Neural cell (in vitro differentiated cells): ENCODE results near the gene RAP1GAP2. TPM values are rescaled to one million over a fixed set of nuclear protein-coding genes. Genes with fewer than 3 reads are reported as not detected.

ENCODE experiments used
- H2AFZ ChIP-seq: fragments of 200-600, 300-800 bp; sonication (generic), shearing (Covaris generic); 2 replicates; pipeline ENCODE4 v1.6.0; 2014; ENCODE audit warnings: low read depth, mild to moderate bottlenecking, antibody characterized with exemption, low read length, moderate library complexity
- H3F3A ChIP-seq: fragments of 200-600 bp; shearing (Covaris generic); 2 replicates; pipeline ENCODE4 v1.6.1; 2016; ENCODE audit warnings: mild to moderate bottlenecking, moderate library complexity, mixed read lengths, antibody characterized with exemption, low read length; ENCODE audit not compliant: insufficient read depth, poor library complexity, severe bottlenecking
- H3K27ac ChIP-seq: fragments of 200-600, 300-800 bp; sonication (generic), shearing (Covaris generic); 2 replicates; pipeline ENCODE4 v1.5.1; 2014; ENCODE audit warnings: mild to moderate bottlenecking, low read length, moderate library complexity
- H3K27me3 ChIP-seq: fragments of 300-800, 200-600 bp; sonication (generic), shearing (Covaris generic); 2 replicates; pipeline ENCODE4 v1.6.0; 2014; ENCODE audit warnings: mild to moderate bottlenecking, low read depth, low read length, moderate library complexity; ENCODE audit not compliant: insufficient read depth
- H3K36me3 ChIP-seq: fragments of 300-800, 200-600 bp; sonication (generic), shearing (Covaris generic); 2 replicates; pipeline ENCODE4 v1.5.1; 2014; ENCODE audit warnings: mild to moderate bottlenecking, antibody characterized with exemption, low read length, moderate library complexity; ENCODE audit not compliant: insufficient read depth
- H3K4me2 ChIP-seq: fragments of 300-800, 200-600 bp; sonication (generic), shearing (Covaris generic); 2 replicates; pipeline ENCODE4 v1.6.0; 2014; ENCODE audit warnings: mild to moderate bottlenecking, low read length
- H3K4me3 ChIP-seq: fragments of 300-800, 200-600 bp; sonication (generic), shearing (Covaris generic); 2 replicates; pipeline ENCODE4 v1.5.1; 2014; ENCODE audit warnings: mild to moderate bottlenecking, low read length, moderate library complexity
- H3K79me2 ChIP-seq: fragments of 200-600 bp; shearing (Covaris generic); replicated peaks from 2 replicates; pipeline ENCODE4 v1.6.0; 2014; ENCODE audit warnings: mild to moderate bottlenecking, low read length, moderate library complexity; ENCODE audit not compliant: insufficient read depth
- H3K9ac ChIP-seq: fragments of 300-800, 200-600 bp; sonication (generic), shearing (Covaris generic); 2 replicates; pipeline ENCODE4 v1.6.1; 2016; ENCODE audit warnings: mild to moderate bottlenecking, low read length, mixed read lengths
- H3K9me2 ChIP-seq: fragments of 200-600 bp; shearing (Covaris generic); 2 replicates; pipeline ENCODE4 v1.6.1; 2016; ENCODE audit warnings: mild to moderate bottlenecking, low read length, mixed read lengths; ENCODE audit not compliant: insufficient read depth
- H3K9me3 ChIP-seq: fragments of 200-600, 300-800 bp; sonication (generic), shearing (Covaris generic); 2 replicates; pipeline ENCODE4 v1.6.1; 2016; ENCODE audit warnings: mild to moderate bottlenecking, mixed run types, low read length, moderate library complexity, mixed read lengths
- H4K20me1 ChIP-seq: fragments of 200-600 bp; shearing (Covaris generic); 2 replicates; pipeline ENCODE4 v1.6.1; 2016; ENCODE audit warnings: mild to moderate bottlenecking, mixed run types; ENCODE audit not compliant: insufficient read depth
- CTCF ChIP-seq: fragments of 450-650 bp; IDR thresholded peaks from 2 replicates; pipeline ENCODE4 v1.5.1; 2014; ENCODE audit warnings: antibody characterized with exemption, mild to moderate bottlenecking, moderate library complexity; ENCODE audit not compliant: poor library complexity, severe bottlenecking
- EP300 ChIP-seq: fragments of 450-650 bp; conservative IDR thresholded peaks from 2 replicates; pipeline ENCODE4 v1.6.1; 2014; ENCODE audit warnings: antibody characterized with exemption, mild to moderate bottlenecking, moderate library complexity; ENCODE audit not compliant: poor library complexity, severe bottlenecking
- EZH2 ChIP-seq: fragments of 200-600, 300-800 bp; shearing (Covaris generic), sonication (generic); IDR thresholded peaks from 2 replicates; pipeline ENCODE4 v1.6.1; 2014; ENCODE audit warnings: antibody characterized with exemption, low read length, borderline replicate concordance, mild to moderate bottlenecking; ENCODE audit not compliant: insufficient read depth, poor library complexity, severe bottlenecking
- MXI1 ChIP-seq: fragments of 450-650 bp; conservative IDR thresholded peaks from 2 replicates; pipeline ENCODE4 v1.6.1; 2014; ENCODE audit warnings: antibody characterized with exemption, mild to moderate bottlenecking; ENCODE audit not compliant: poor library complexity, severe bottlenecking
- POLR2AphosphoS5 ChIP-seq: IDR thresholded peaks from 2 replicates; pipeline ENCODE4 v1.6.1; 2012
- RAD21 ChIP-seq: fragments of 450-650 bp; conservative IDR thresholded peaks from 2 replicates; pipeline ENCODE4 v1.6.1; 2014; ENCODE audit warnings: antibody characterized with exemption, mild to moderate bottlenecking, moderate library complexity
- REST ChIP-seq: IDR thresholded peaks from 2 replicates; pipeline ENCODE4 v1.6.1; 2012; ENCODE audit warnings: borderline replicate concordance
- SMC3 ChIP-seq: fragments of 450-650 bp; conservative IDR thresholded peaks from 2 replicates; pipeline ENCODE4 v1.6.1; 2014; ENCODE audit warnings: antibody characterized with exemption, mild to moderate bottlenecking, moderate library complexity; ENCODE audit not compliant: poor library complexity
- TAF1 ChIP-seq: IDR thresholded peaks from 2 replicates; pipeline ENCODE4 v1.6.1; 2012; ENCODE audit warnings: low read depth
- polyA plus RNA-seq: library from polyadenylated mRNA; depleted of rRNA; stranded (reverse); fragments of >200 nt; gene quantifications from 2 replicates; pipeline ENCODE4 v1.2.3, GENCODE V29; 2014

The RAP1GAP2 gene
- polyA plus RNA-seq, 1 donor from 2014 or later = 14.8 TPM

GRCh38 chr17:2876467-2876866 is 80.2 kb downstream of the RAP1GAP2 start:
- Histone ChIP-seq H3K4me2 (no peak overlapping the region), H4K20me1 (no peaks in the 10 kb centered on the region), H3K27me3 (no peaks in the 10 kb centered on the region), H3K9me2 (no peaks in the 10 kb centered on the region), H3K9me3 (peaks cover 4% of the 10 kb centered on the region), H3F3A (no peaks in the 10 kb centered on the region), H2AFZ (no peak overlapping the region), H3K79me2 (no peaks in the 10 kb centered on the region), H3K9ac (no peak overlapping the region), H3K27ac (no peak overlapping the region), H3K4me3 (no peak overlapping the region), H3K36me3 (no peaks in the 10 kb centered on the region)
- TF ChIP-seq SMC3 (no peak), RAD21 (no peak), MXI1 (no peak), EP300 (no peak), CTCF (no peak), POLR2AphosphoS5 (no peak), TAF1 (no peak), EZH2 (no peak), REST (no peak)

GRCh38 chr17:2878751-2879254 is 82.6 kb downstream of the RAP1GAP2 start:
- H3K9me3 ChIP-seq = peaks cover 4% of the 10 kb centered on the region
- no peak overlapping the region for H3K4me3 ChIP-seq
- H4K20me1 ChIP-seq = no peaks in the 10 kb centered on the region
- no peaks in the 10 kb centered on the region for H3K36me3 ChIP-seq
- TF ChIP-seq CTCF = no peak
- no peak for TF ChIP-seq SMC3
- TF ChIP-seq POLR2AphosphoS5 = no peak
- no peak for TF ChIP-seq REST
- no peak for TF ChIP-seq MXI1
- H3K79me2 ChIP-seq = no peaks in the 10 kb centered on the region
- no peaks in the 10 kb centered on the region for H3K27me3 ChIP-seq
- no peaks in the 10 kb centered on the region for H3F3A ChIP-seq
- no peaks in the 10 kb centered on the region for H3K9me2 ChIP-seq
- H3K4me2 ChIP-seq = no peak overlapping the region
- no peak overlapping the region for H2AFZ ChIP-seq
- no peak overlapping the region for H3K27ac ChIP-seq
- no peak overlapping the region for H3K9ac ChIP-seq
